HCT116 (cell line): ENCODE data around the gene FAM170B. TPM values are rescaled to one million over a fixed set of nuclear protein-coding genes. Genes with fewer than 3 reads are reported as not detected.

Experiments used
- ATAC-seq: fragments of 200-7000 bp; cut with Tn5 transposase; 2 replicates; pipeline ENCODE4 v1.9.1; 2020; ENCODE audit warnings: mild to moderate bottlenecking, moderate library complexity
- BruUV-seq: library from RNA; stranded (reverse); fragments of 400-500 nt; replicated peaks from 2 replicates; lab custom pipeline; 2021; lab: Mats Ljungman, UMichigan
- CTCF ChIA-PET: fragments of 300-600 bp; sonication (Branson Sonifier 250); formaldehyde crosslinking; loops from one replicate; lab custom pipeline; 2021; ENCODE audit warnings: antibody characterized with exemption; lab: Charles Lee
- POLR2A ChIA-PET: fragments of 300-600, 350-600 bp; sonication (Branson Sonifier 250); formaldehyde crosslinking; loops from one replicate; lab custom pipeline; 2021; ENCODE audit warnings: antibody characterized with exemption; lab: Charles Lee
- RAD21 ChIA-PET, 2 experiments: fragments of 300-600 bp; sonication (Branson Sonifier 250); formaldehyde crosslinking; loops; one replicate each; lab custom pipeline; 2023; ENCODE audit warnings: low total read pairs in 2 of 2; ENCODE audit not compliant: uncharacterized antibody in 2 of 2, unreplicated experiment in 2 of 2, low non-redundant PET in 1 of 2; lab: Charles Lee
- DNase-seq: peaks from one replicate; pipeline ENCODE4 v3.0.0-alpha.2; 2010; ENCODE audit warnings: low read depth, low spot score
- H2AFZ ChIP-seq: fragments of 200-600 bp; shearing (Covaris generic), sonication (generic); 2 replicates; pipeline ENCODE4 v1.6.1; 2017; ENCODE audit warnings: low read depth, mixed run types, mixed read lengths, antibody characterized with exemption, low read length; ENCODE audit not compliant: poor library complexity, severe bottlenecking
- H3K27ac ChIP-seq: 2 replicates; pipeline ENCODE4 v1.5.1; 2012; ENCODE audit warnings: low read depth, low read length
- H3K27me3 ChIP-seq: fragments of 200-600 bp; sonication (generic); 2 replicates; pipeline ENCODE4 v1.6.1; 2016; ENCODE audit warnings: mixed run types, low read length, mixed read lengths; ENCODE audit not compliant: insufficient read depth
- H3K36me3 ChIP-seq, 2 experiments: fragments of 200-500 bp in 1 of 2; fragments of 200-600 bp in 1 of 2; sonication (Bioruptor generic) in 1 of 2; sonication (generic) in 1 of 2; 2 replicates each; pipeline versions ENCODE4 v1.5.1 to v1.6.1; 2014 to 2016; ENCODE audit warnings: low read length in 2 of 2, inconsistent platforms in 1 of 2, mixed read lengths in 1 of 2, mixed run types in 1 of 2; ENCODE audit not compliant: insufficient read depth in 2 of 2, control insufficient read depth in 1 of 2
- H3K4me1 ChIP-seq, 2 experiments: fragments of 200-600 bp in 1 of 2; sonication (generic) in 1 of 2; 2 replicates each; pipeline versions ENCODE4 v1.5.1 to v1.6.1; 2012 to 2017; ENCODE audit warnings: low read length in 2 of 2, inconsistent platforms in 1 of 2, mild to moderate bottlenecking in 1 of 2, mixed read lengths in 1 of 2, mixed run types in 1 of 2, moderate library complexity in 1 of 2; ENCODE audit not compliant: insufficient read depth in 2 of 2, control insufficient read depth in 1 of 2
- H3K4me2 ChIP-seq: fragments of 200-600 bp; sonication (generic); 2 replicates; pipeline ENCODE4 v1.6.1; 2017; ENCODE audit warnings: mixed run types, low read length, mixed read lengths
- H3K4me3 ChIP-seq, 2 experiments: fragments of 200-600 bp in 1 of 2; sonication (generic) in 1 of 2; replicated peaks in 1 of 2; 2 replicates each; pipeline ENCODE4 v1.5.1; 2011 to 2016; ENCODE audit warnings: low read length in 2 of 2, control low read depth in 1 of 2, low read depth in 1 of 2, mild to moderate bottlenecking in 1 of 2, mixed read lengths in 1 of 2, mixed run types in 1 of 2
- H3K79me2 ChIP-seq: fragments of 200-600 bp; sonication (generic); 2 replicates; pipeline ENCODE4 v1.6.1; 2017; ENCODE audit warnings: mild to moderate bottlenecking, mixed run types, low read length, moderate library complexity, mixed read lengths; ENCODE audit not compliant: insufficient read depth
- H3K9ac ChIP-seq: fragments of 200-600 bp; sonication (generic); 2 replicates; pipeline ENCODE4 v1.6.1; 2016; ENCODE audit warnings: low read length, mixed read lengths
- H3K9me2 ChIP-seq: fragments of 200-600 bp; sonication (generic), shearing (Covaris generic); 2 replicates; pipeline ENCODE4 v1.6.1; 2017; ENCODE audit warnings: mixed run types, mild to moderate bottlenecking, moderate library complexity; ENCODE audit not compliant: insufficient read depth
- H3K9me3 ChIP-seq, 2 experiments: fragments of 200-500 bp in 1 of 2; fragments of 200-600 bp in 1 of 2; sonication (Bioruptor generic) in 1 of 2; sonication (generic) in 1 of 2; 2 replicates each; pipeline ENCODE4 v1.6.1; 2014 to 2017; ENCODE audit warnings: low read length in 2 of 2, mixed read lengths in 2 of 2, inconsistent platforms in 1 of 2, low read depth in 1 of 2, mild to moderate bottlenecking in 1 of 2, mixed run types in 1 of 2, moderate library complexity in 1 of 2; ENCODE audit not compliant: control insufficient read depth in 1 of 2, insufficient read depth in 1 of 2
- H4K20me1 ChIP-seq: fragments of 200-600 bp; sonication (generic), shearing (Covaris generic); 2 replicates; pipeline ENCODE4 v1.6.1; 2017; ENCODE audit warnings: mixed run types, mild to moderate bottlenecking, moderate library complexity; ENCODE audit not compliant: insufficient read depth
- ATF3 ChIP-seq: IDR thresholded peaks from 2 replicates; pipeline ENCODE4 v1.6.1; 2012
- EGR1 ChIP-seq: IDR thresholded peaks from 2 replicates; pipeline ENCODE4 v1.6.1; 2012; ENCODE audit warnings: low read depth
- EZH2 ChIP-seq: fragments of 200-600 bp; sonication (generic); IDR thresholded peaks from 2 replicates; pipeline ENCODE4 v1.6.1; 2017; ENCODE audit warnings: antibody characterized with exemption, mixed run types
- FOSL1 ChIP-seq: IDR thresholded peaks from 2 replicates; pipeline ENCODE4 v1.6.1; 2012; ENCODE audit warnings: low read depth
- MAX ChIP-seq: IDR thresholded peaks from 2 replicates; pipeline ENCODE4 v1.6.1; 2012
- POLR2A ChIP-seq: IDR thresholded peaks from 2 replicates; pipeline ENCODE4 v1.7.0; 2011; ENCODE audit warnings: borderline replicate concordance; ENCODE audit not compliant: insufficient read depth, insufficient read length; ENCODE audit errors: extremely low read depth
- RAD21 ChIP-seq: IDR thresholded peaks from 2 replicates; pipeline ENCODE4 v1.6.1; 2012; ENCODE audit warnings: low read depth, mild to moderate bottlenecking
- SP1 ChIP-seq: IDR thresholded peaks from 2 replicates; pipeline ENCODE4 v1.6.1; 2012; ENCODE audit warnings: low read depth
- SRF ChIP-seq: IDR thresholded peaks from 2 replicates; pipeline ENCODE4 v1.6.1; 2012; ENCODE audit warnings: low read depth
- TCF7L2 ChIP-seq: IDR thresholded peaks from 2 replicates; pipeline ENCODE4 v1.7.0; 2011; ENCODE audit warnings: borderline replicate concordance, inconsistent platforms; ENCODE audit not compliant: insufficient read depth, insufficient read length; ENCODE audit errors: extremely low read depth
- ZFX ChIP-seq: fragments of 450-650 bp; IDR thresholded peaks from 2 replicates; pipeline ENCODE4 v1.6.1; 2017
- intact Hi-C: fragments of 100-400 bp; cut with micrococcal nuclease; formaldehyde crosslinking; loops from 2 replicates; pipeline ENCODE4 v1.10.0; 2022
- total RNA-seq: library from RNA; stranded (reverse); gene quantifications from one replicate; pipeline ENCODE4 v1.2.1, GENCODE V29; 2021; ENCODE audit not compliant: unreplicated experiment

FAM170B gene
- total RNA-seq, 1 experiment from 2014 or later, result not detected

- CTCF ChIA-PET, result interaction anchor here (1.7 kb wide), 1 partner anchor 11 kb away, joined by 4 read pairs; no protein-coding TSS in a partner anchor
- H3K27me3 ChIP-seq, result peaks cover 80% of the 10 kb centered on the region
- BruUV-seq, result no TSS peak
These were observed 19.3 kb upstream of the FAM170B start for GRCh38 chr10:49153115-49153514.

GRCh38 chr10:49152663-49153062 is 18.8 kb upstream of the FAM170B start:
- intact Hi-C loops, result no loop called here
- Histone ChIP-seq H3K79me2 (no peaks in the 10 kb centered on the region), H3K4me2 (no peak overlapping the region), H3K4me1 (no peaks in the 10 kb centered on the region), H3K27me3 (peaks cover 77% of the 10 kb centered on the region), H3K4me3 (no peak overlapping the region), H3K36me3 (no peaks in the 10 kb centered on the region), H3K9ac (no peak overlapping the region), H4K20me1 (no peaks in the 10 kb centered on the region), H3K27ac (no peak overlapping the region), H3K9me3 (no peaks in the 10 kb centered on the region), H3K9me2 (no peaks in the 10 kb centered on the region)
- DNase-seq (no peak), ATAC-seq (no peak)
- POLR2A ChIA-PET, result no interaction called here
- CTCF ChIA-PET, result interaction anchor here (1.7 kb wide), 1 partner anchor 11 kb away, joined by 4 read pairs; no protein-coding TSS in a partner anchor
- no TSS peak for BruUV-seq
- RAD21 ChIA-PET, result no interaction called here
- TF ChIP-seq TCF7L2 (no peak), SP1 (no peak), ZFX (no peak), FOSL1 (no peak), EGR1 (no peak), SRF (no peak), EZH2 (no peak), ATF3 (no peak), RAD21 (no peak), MAX (no peak)
- TF ChIP-seq, all 23 proteins: peak for 0
- no peak overlapping the region for H2AFZ ChIP-seq

More at GRCh38 chr10:49153115-49153514, 19.3 kb upstream of the FAM170B start:
- Histone ChIP-seq H3K9ac (no peak overlapping the region), H3K4me2 (no peak overlapping the region), H3K4me1 (no peaks in the 10 kb centered on the region), H3K9me2 (no peaks in the 10 kb centered on the region), H3K9me3 (no peaks in the 10 kb centered on the region), H3K27ac (no peak overlapping the region), H4K20me1 (no peaks in the 10 kb centered on the region)
- RAD21 ChIA-PET, result no interaction called here
- no peak for DNase-seq
- intact Hi-C loops, result no loop called here
- ATAC-seq, result no peak
- TF ChIP-seq EGR1 (no peak), POLR2A (no peak), MAX (no peak)
- TF ChIP-seq, all 23 proteins: peak for 0
- no peak overlapping the region for H2AFZ ChIP-seq
- H3K79me2 ChIP-seq, result no peaks in the 10 kb centered on the region
- no peak overlapping the region for H3K4me3 ChIP-seq
- POLR2A ChIA-PET, result no interaction called here
- no peaks in the 10 kb centered on the region for H3K36me3 ChIP-seq
